Prostate gland (tissue), 2 donors: ENCODE measurements around the gene ULK4.

ENCODE experiments used
- CTCF ChIP-seq, 4 experiments: fragments of 200-600 bp in 2 of 4; fragments of 450-650 bp in 2 of 4; sonication (generic) in 2 of 4; IDR thresholded peaks; 1 replicate in 3 of 4; 2 replicates in 1 of 4; pipeline ENCODE4 v1.5.1; 2016 to 2019; ENCODE audit warnings: antibody characterized with exemption in 4 of 4, mild to moderate bottlenecking in 2 of 4, moderate library complexity in 2 of 4
- POLR2A ChIP-seq: fragments of 450-650 bp; IDR thresholded peaks from one replicate; pipeline ENCODE4 v1.6.1; 2016; ENCODE audit warnings: antibody characterized with exemption, mild to moderate bottlenecking
- POLR2AphosphoS5 ChIP-seq: sonication (generic); formaldehyde crosslinking; IDR thresholded peaks from one replicate; pipeline ENCODE4 v1.6.1; 2017; ENCODE audit warnings: antibody characterized with exemption

GRCh38 chr3:41477399-41478014 is 484.4 kb downstream of the ULK4 start:
- TF ChIP-seq CTCF (IDR thresholded peaks at IDR 0.05), result no peak
- no peak for TF ChIP-seq POLR2A
- TF ChIP-seq POLR2AphosphoS5, result no peak
